ENCODE data around the gene USP3.
"Not testable (repeated sequence)": the region's sequence is repeated elsewhere in the genome, so short reads cannot be mapped to it uniquely, and the experiment has no call there.

Gene USP3

GRCh38 chr15:63596676-63597037 is 92.3 kb downstream of the USP3 start:
- DNase-seq, result no peak

GRCh38 chr15:63597038-63597790 is 92.8 kb downstream of the USP3 start, which contains the start of gene FBXL22:
Gene FBXL22, plus strand, starts transcription at chr15:63597387. Its CDS starts 6 bp downstream, at chr15:63597393.
- DNase-seq, result peak; percentile 33

GRCh38 chr15:63597821-63598220 is 93.4 kb downstream of the USP3 start:
- peak; percentile 35 for DNase-seq

- peak; percentile 21 for DNase-seq
These were observed 94.3 kb downstream of the USP3 start for GRCh38 chr15:63598473-63599400.

- peak; percentile 60 for DNase-seq
These were observed 95.1 kb downstream of the USP3 start for GRCh38 chr15:63599401-63600000.

- DNase-seq, result no peak
These were observed 95.7 kb downstream of the USP3 start for GRCh38 chr15:63600001-63600615.

GRCh38 chr15:63600616-63601025 is 96.2 kb downstream of the USP3 start:
- peak; percentile 82 for DNase-seq

GRCh38 chr15:63601026-63601703 is 96.8 kb downstream of the USP3 start:
- peak; percentile 62 for DNase-seq

- peak; percentile 80 for DNase-seq
These were observed 97.4 kb downstream of the USP3 start for GRCh38 chr15:63601704-63602185.

- DNase-seq, result no peak
These were observed 98.2 kb downstream of the USP3 start for GRCh38 chr15:63602595-63602994.

- DNase-seq, result peak; percentile 69
These were observed 99.1 kb downstream of the USP3 start for GRCh38 chr15:63603516-63603915.

- DNase-seq, result no peak
These were observed 99.9 kb downstream of the USP3 start for GRCh38 chr15:63604281-63604680.

GRCh38 chr15:63605036-63605435 is 100.6 kb downstream of the USP3 start:
- no peak for DNase-seq

GRCh38 chr15:63605816-63606215 is 101.4 kb downstream of the USP3 start:
- no peak for DNase-seq

GRCh38 chr15:63606308-63606707 is 101.9 kb downstream of the USP3 start:
- DNase-seq, result no peak

- DNase-seq, result no peak
These were observed 104.6 kb downstream of the USP3 start for GRCh38 chr15:63608989-63609388.

- no peak for DNase-seq
These were observed 105.1 kb downstream of the USP3 start for GRCh38 chr15:63609448-63609847.

GRCh38 chr15:63610209-63610841 is 105.9 kb downstream of the USP3 start:
- DNase-seq, result peak; percentile 98

- peak; percentile 92 for DNase-seq
These were observed 106.8 kb downstream of the USP3 start for GRCh38 chr15:63611177-63611576.

- peak; percentile 13 for DNase-seq
These were observed 107.9 kb downstream of the USP3 start for GRCh38 chr15:63612300-63612699.

- DNase-seq, result no peak
These were observed 111.5 kb downstream of the USP3 start for GRCh38 chr15:63615935-63616334.

GRCh38 chr15:63617147-63617546 is 112.8 kb downstream of the USP3 start:
- DNase-seq, result not testable (repeated sequence)
